H1 (cell line): ENCODE data around the gene TMEM223. TPM values are rescaled to one million over a fixed set of nuclear protein-coding genes. Genes with fewer than 3 reads are reported as not detected.

Experiments
- CTCF ChIA-PET: fragments of 300-600 bp; sonication (Branson Sonifier 250); formaldehyde crosslinking; loops from one replicate; lab custom pipeline; 2021; ENCODE audit not compliant: partially characterized antibody; lab: Charles Lee
- POLR2A ChIA-PET: fragments of 300-600 bp; sonication (Branson Sonifier 250); formaldehyde crosslinking; loops from one replicate; lab custom pipeline; 2021; ENCODE audit warnings: inconsistent platforms; ENCODE audit not compliant: partially characterized antibody; lab: Charles Lee
- DNase-seq, 2 experiments: peaks; one replicate each; pipeline versions ENCODE4 v3.0.0 to v3.0.0-alpha.2; 2010 to 2022; ENCODE audit warnings: low spot score in 2 of 2, low read depth in 1 of 2, mixed read lengths in 1 of 2
- FAIRE-seq: peaks from 2 replicates; lab custom pipeline; 2011; peaks lifted over from hg19 to GRCh38; lab: Jason Lieb, UNC
- H2AFZ ChIP-seq: 2 replicates; pipeline ENCODE4 v1.8.1; 2012; ENCODE audit warnings: low read length, inconsistent platforms
- H2AK5ac ChIP-seq: 2 replicates; pipeline ENCODE4 v1.6.1; 2013; ENCODE audit warnings: low read depth, low read length
- H2BK120ac ChIP-seq: replicated peaks from 2 replicates; pipeline ENCODE3; 2013; ENCODE audit warnings: low read depth, low read length, inconsistent platforms
- H2BK12ac ChIP-seq: 2 replicates; pipeline ENCODE4 v1.6.1; 2013; ENCODE audit warnings: low read depth, low read length
- H2BK15ac ChIP-seq: 2 replicates; pipeline ENCODE4 v1.6.1; 2013; ENCODE audit warnings: low read length
- H2BK20ac ChIP-seq: 2 replicates; pipeline ENCODE4 v1.6.1; 2013; ENCODE audit warnings: low read length
- H2BK5ac ChIP-seq: 2 replicates; pipeline ENCODE4 v1.6.1; 2013; ENCODE audit warnings: low read depth, low read length
- H3K14ac ChIP-seq: 2 replicates; pipeline ENCODE4 v1.6.1; 2013; ENCODE audit warnings: inconsistent platforms; ENCODE audit not compliant: insufficient read length
- H3K18ac ChIP-seq: 2 replicates; pipeline ENCODE4 v1.6.1; 2013; ENCODE audit warnings: low read length; ENCODE audit errors: extremely low read depth
- H3K23ac ChIP-seq: 2 replicates; pipeline ENCODE4 v1.6.1; 2013; ENCODE audit warnings: inconsistent platforms; ENCODE audit not compliant: insufficient read length
- H3K23me2 ChIP-seq: 2 replicates; pipeline ENCODE4 v1.6.1; 2013; ENCODE audit warnings: low read depth, low read length
- H3K27ac ChIP-seq: 2 replicates; pipeline ENCODE4 v1.6.1; 2011; ENCODE audit warnings: low read depth, low read length, inconsistent platforms
- H3K27me3 ChIP-seq, 4 experiments: replicated peaks in 1 of 4; 1 replicate in 1 of 4; 2 replicates in 3 of 4; pipeline versions ENCODE4 v1.6.1 to v1.8.1; 2011 to 2013; ENCODE audit warnings: low read length in 3 of 4, mild to moderate bottlenecking in 3 of 4, inconsistent platforms in 2 of 4, mixed read lengths in 2 of 4, moderate library complexity in 1 of 4; ENCODE audit not compliant: control insufficient read depth in 3 of 4, insufficient read depth in 3 of 4; ENCODE audit errors: extremely low read depth in 1 of 4
- H3K36me3 ChIP-seq, 4 experiments: 2 replicates each; pipeline versions ENCODE4 v1.6.1 to v1.8.1; 2011 to 2013; ENCODE audit warnings: mild to moderate bottlenecking in 4 of 4, low read length in 3 of 4, moderate library complexity in 2 of 4, control low read depth in 1 of 4, inconsistent platforms in 1 of 4; ENCODE audit not compliant: insufficient read depth in 4 of 4, control insufficient read depth in 2 of 4
- H3K4ac ChIP-seq: replicated peaks from 2 replicates; pipeline ENCODE3; 2013; ENCODE audit warnings: low read length, low read depth, mixed read lengths, inconsistent platforms; ENCODE audit not compliant: insufficient read length
- H3K4me1 ChIP-seq, 4 experiments: replicated peaks in 1 of 4; 1 replicate in 1 of 4; 2 replicates in 3 of 4; pipeline versions ENCODE4 v1.6.1 to v1.8.1; 2011 to 2013; ENCODE audit warnings: low read length in 3 of 4, inconsistent platforms in 2 of 4, mixed read lengths in 1 of 4; ENCODE audit not compliant: insufficient read depth in 4 of 4, control insufficient read depth in 3 of 4
- H3K4me2 ChIP-seq, 2 experiments: 2 replicates each; pipeline versions ENCODE4 v1.6.1 to v1.8.1; 2011 to 2013; ENCODE audit warnings: low read depth in 2 of 2, low read length in 2 of 2, control low read depth in 1 of 2, inconsistent platforms in 1 of 2, mild to moderate bottlenecking in 1 of 2; ENCODE audit not compliant: insufficient read depth in 1 of 2
- H3K4me3 ChIP-seq, 4 experiments: fragments of 200-600, 300-600 bp in 1 of 4; sonication (generic), shearing (Covaris generic), sonication (Bioruptor Twin) in 1 of 4; 2 replicates each; pipeline versions ENCODE4 v1.5.1 to v1.8.1; 2011 to 2016; ENCODE audit warnings: low read length in 4 of 4, low read depth in 3 of 4, control low read depth in 2 of 4, inconsistent platforms in 2 of 4, mild to moderate bottlenecking in 2 of 4, mixed read lengths in 1 of 4, moderate library complexity in 1 of 4; ENCODE audit not compliant: insufficient read depth in 2 of 4; ENCODE audit errors: extremely low read depth in 1 of 4
- H3K56ac ChIP-seq: replicated peaks from 2 replicates; pipeline ENCODE3; 2013; ENCODE audit warnings: low read depth, mild to moderate bottlenecking, mixed read lengths, low read length, inconsistent platforms; ENCODE audit not compliant: insufficient read length
- H3K79me1 ChIP-seq: 2 replicates; pipeline ENCODE4 v1.6.1; 2013; ENCODE audit warnings: low read depth, low read length, control low read depth
- H3K79me2 ChIP-seq, 2 experiments: 2 replicates each; pipeline versions ENCODE4 v1.6.1 to v1.8.1; 2012 to 2013; ENCODE audit warnings: low read length in 2 of 2, mild to moderate bottlenecking in 2 of 2, inconsistent platforms in 1 of 2; ENCODE audit not compliant: insufficient read depth in 2 of 2, control insufficient read depth in 1 of 2
- H3K9ac ChIP-seq, 4 experiments: replicated peaks in 1 of 4; 1 replicate in 1 of 4; 2 replicates in 3 of 4; pipeline versions ENCODE4 v1.6.1 to v1.8.1; 2011 to 2013; ENCODE audit warnings: low read depth in 3 of 4, low read length in 3 of 4, control low read depth in 2 of 4, mild to moderate bottlenecking in 2 of 4, moderate library complexity in 2 of 4, inconsistent platforms in 1 of 4; ENCODE audit errors: extremely low read depth in 1 of 4
- H3K9me3 ChIP-seq, 2 experiments: 2 replicates each; pipeline versions ENCODE4 v1.6.1 to v1.8.1; 2012 to 2013; ENCODE audit warnings: mild to moderate bottlenecking in 2 of 2, moderate library complexity in 2 of 2, control low read depth in 1 of 2, inconsistent platforms in 1 of 2, low read depth in 1 of 2, low read length in 1 of 2, mixed read lengths in 1 of 2; ENCODE audit not compliant: insufficient read depth in 2 of 2
- H4K20me1 ChIP-seq, 2 experiments: replicated peaks in 1 of 2; 2 replicates each; pipeline versions ENCODE3 to v1.8.1; 2011 to 2013; ENCODE audit warnings: inconsistent platforms in 2 of 2, low read length in 2 of 2, mild to moderate bottlenecking in 1 of 2; ENCODE audit not compliant: insufficient read depth in 2 of 2, control insufficient read depth in 1 of 2
- H4K5ac ChIP-seq: 2 replicates; pipeline ENCODE4 v1.6.1; 2013; ENCODE audit warnings: low read length, low read depth, mixed read lengths, inconsistent platforms; ENCODE audit not compliant: insufficient read length
- H4K8ac ChIP-seq: 2 replicates; pipeline ENCODE4 v1.8.0; 2013; ENCODE audit warnings: mild to moderate bottlenecking, moderate library complexity, low read length, inconsistent platforms; ENCODE audit not compliant: insufficient read depth; ENCODE audit errors: extremely low read depth
- H4K91ac ChIP-seq: replicated peaks from 2 replicates; pipeline ENCODE3; 2013; ENCODE audit warnings: low read length, mixed read lengths, inconsistent platforms; ENCODE audit not compliant: insufficient read length
- ATF2 ChIP-seq: IDR thresholded peaks from 2 replicates; pipeline ENCODE4 v1.6.1; 2012; ENCODE audit warnings: low read length, inconsistent platforms
- CREB1 ChIP-seq: IDR thresholded peaks from 2 replicates; pipeline ENCODE4 v1.6.1; 2012; ENCODE audit warnings: inconsistent platforms
- KDM1A ChIP-seq: fragments of 200-600, 300-600 bp; sonication (generic); IDR thresholded peaks from 2 replicates; pipeline ENCODE4 v1.7.1; 2016; ENCODE audit warnings: mild to moderate bottlenecking, low read length, borderline replicate concordance
- POU5F1 ChIP-seq: IDR thresholded peaks from 2 replicates; pipeline ENCODE4 v1.6.1; 2011; ENCODE audit warnings: low read depth, mild to moderate bottlenecking, low read length, moderate library complexity
- RBBP5 ChIP-seq: IDR thresholded peaks from 2 replicates; pipeline ENCODE4 v1.7.1; 2012; ENCODE audit warnings: low read depth, mild to moderate bottlenecking, inconsistent platforms, low read length, moderate library complexity, borderline replicate concordance
- TAF1 ChIP-seq: IDR thresholded peaks from 2 replicates; pipeline ENCODE4 v1.6.1; 2011; ENCODE audit warnings: mild to moderate bottlenecking, low read depth, low read length
- WGBS, 2 experiments: shearing (Covaris generic) in 1 of 2; methylation state at CpG; one replicate each; pipeline versions ENCODE4 v1.1.6 to v1.1.7; 2013 to 2015; ENCODE audit warnings: low lambda C conversion rate in 2 of 2, mixed read lengths in 2 of 2, inconsistent platforms in 1 of 2, low coverage in 1 of 2, missing lambda C conversion rate in 1 of 2; ENCODE audit not compliant: insufficient replicate concordance in 2 of 2, insufficient coverage in 1 of 2, insufficient read length in 1 of 2; ENCODE audit errors: extremely low coverage in 1 of 2, missing lambda C conversion rate in 1 of 2; 5-methylcytosine and 5-hydroxymethylcytosine counted together
- polyA plus RNA-seq, 7 experiments: library from polyadenylated mRNA; depleted of rRNA in 3 of 7; stranded (reverse) in 5 of 7; unstranded in 2 of 7; fragments of >200 nt in 5 of 7; fragments of 200-250 nt in 2 of 7; gene quantifications; 1 replicate in 5 of 7; 2 replicates in 1 of 7; 4 replicates in 1 of 7; pipeline versions ENCODE4 v1.2.1 to v1.2.3, GENCODE V29; 2011 to 2013; ENCODE audit warnings: missing spikeins in 2 of 7, mixed read lengths in 2 of 7
- total RNA-seq: library from RNA; stranded (reverse); fragmentation: NEBNext Ultra II Directional; extraction: Animal tissue kit (Norgen Biotek cat#: 25700); gene quantifications from 2 replicates; pipeline ENCODE4 v1.2.1, GENCODE V29; 2021

Gene TMEM223
- total and polyA plus RNA-seq, 2 of the 8 experiments (the other 6 are each of a cell fraction or from before 2014, with no cell fraction given), result 22.9 to 64.1 TPM

- ChIA-PET POLR2A (interaction anchor here (0.6 to 10.0 kb wide), 43 partner anchors 10 to 1537 kb away, joined by 3 to 251 read pairs (median 6); partner anchors contain the start of genes B3GAT3, BSCL2, C11orf98 and CSKMT), CTCF (interaction anchor here (0.6 to 1.6 kb wide), 8 partner anchors 10 to 1696 kb away, joined by 3 to 5 read pairs (median 3); partner anchors contain the start of gene TMEM179B)
- Histone ChIP-seq H2AK5ac (no peak overlapping the region), H3K36me3 (peaks cover 10 to 22% (median 16%) of the 10 kb centered on the region in 4 experiments), H4K8ac (no peak overlapping the region), H2BK12ac (no peak overlapping the region), H3K14ac (no peak overlapping the region), H2BK15ac (no peak overlapping the region), H2AFZ (no peak overlapping the region), H3K4me1 (peaks cover 0 to 5% (median under 1%) of the 10 kb centered on the region in 4 experiments; a peak in 1 of 7 replicates), H3K9me3 (no peaks in the 10 kb centered on the region), H4K5ac (peak overlapping the region; percentile 53), H3K9ac (peak overlapping the region in 3 of 4 experiments; percentile 25 to 63 (median 62); a peak in 3 of 7 replicates), H3K18ac (no peak overlapping the region), H3K23ac (no peak overlapping the region), H3K27ac (0 out of 2 replicates have a peak overlapping the region, but pooled peaks have one; percentile 48), H3K4ac (no peak overlapping the region), H3K56ac (no peak overlapping the region), H3K4me2 (peak overlapping the region; percentile 81 to 93), H4K20me1 (peaks cover 1 to 2% of the 10 kb centered on the region in 2 experiments), H3K23me2 (peaks cover 4% of the 10 kb centered on the region; the same call in 1 of the 2 replicates), H4K91ac (no peak overlapping the region), H2BK5ac (0 out of 2 replicates have a peak overlapping the region, but pooled peaks have one; percentile 3), H2BK20ac (no peak overlapping the region), H3K79me1 (peaks cover 6% of the 10 kb centered on the region; the same call in 1 of the 2 replicates), H2BK120ac (no peak overlapping the region), H3K27me3 (no peaks in the 10 kb centered on the region), H3K4me3 (peak overlapping the region; percentile 66 to 85 (median 81)), H3K79me2 (peaks cover 5 to 18% of the 10 kb centered on the region in 2 experiments; a peak in 3 of 4 replicates)
- WGBS, 2 experiments, result 50% methylated on average over 12 of the region's 12 CpGs; no CpG with 5 or more reads in 1 of the 2 experiments
- no peak for TF ChIP-seq POU5F1
- TF ChIP-seq CREB1, result no peak
- no peak for TF ChIP-seq KDM1A
- no peak for TF ChIP-seq ATF2
- no peak for TF ChIP-seq TAF1
- no peak for TF ChIP-seq RBBP5
- FAIRE-seq (no peak), DNase-seq (no peak)
Measured at GRCh38 chr11:62805961-62806441, 14.2 kb upstream of the TMEM223 start.
